K562 (cell line): Measurements from ENCODE around the gene PIAS3. TPM values are rescaled to one million over a fixed set of nuclear protein-coding genes. Genes with fewer than 3 reads are reported as not detected.
A peak's percentile ranks its signal among the peaks of the same experiment; 100 is the strongest.

Experiments
- ARID1B ChIP-seq: fragments of 450-650 bp; IDR thresholded peaks from 2 replicates; pipeline ENCODE4 v1.6.1; 2016; ENCODE audit warnings: antibody characterized with exemption, mild to moderate bottlenecking, inconsistent platforms
- ATF7 ChIP-seq: fragments of 450-650 bp; IDR thresholded peaks from 2 replicates; pipeline ENCODE4 v1.7.1; 2014; ENCODE audit warnings: mild to moderate bottlenecking, moderate library complexity
- CBFA2T3 ChIP-seq: fragments of 450-650 bp; IDR thresholded peaks from 2 replicates; pipeline ENCODE4 v1.6.1; 2017
- CEBPG ChIP-seq, 3 experiments: fragments of 200-800 bp in 1 of 3; sonication (Bioruptor generic) in 1 of 3; sonication (generic) in 1 of 3; formaldehyde crosslinking in 1 of 3; IDR thresholded peaks in 2 of 3; conservative IDR thresholded peaks in 1 of 3; 2 replicates each; pipeline versions ENCODE4 v1.6.1 to v1.8.0; 2016 to 2022; ENCODE audit warnings: missing compliant biosample characterization in 2 of 3, missing genetic modification characterization in 2 of 3, mild to moderate bottlenecking in 1 of 3, missing genetic modification reagents in 1 of 3
- CXXC5 ChIP-seq: fragments of 250-450 bp; sonication (Bioruptor Pico); IDR thresholded peaks from 2 replicates; pipeline ENCODE4 v1.8.0; 2022; ENCODE audit warnings: inconsistent platforms, mild to moderate bottlenecking, moderate library complexity
- DMBX1 ChIP-seq: fragments of 250-450 bp; sonication (Bioruptor Pico); IDR thresholded peaks from 2 replicates; pipeline ENCODE4 v1.8.0; 2022; ENCODE audit warnings: inconsistent platforms, mild to moderate bottlenecking, moderate library complexity, borderline replicate concordance
- GABPB2 ChIP-seq: fragments of 250-450 bp; sonication (Bioruptor Pico); conservative IDR thresholded peaks from 2 replicates; pipeline ENCODE4 v1.5.1; 2021; ENCODE audit warnings: mild to moderate bottlenecking
- HNRNPUL1 ChIP-seq: fragments of 200-400 bp; formaldehyde crosslinking; IDR thresholded peaks from 2 replicates; pipeline ENCODE4 v1.6.1; 2017; ENCODE audit warnings: low read length
- MIER1 ChIP-seq: fragments of 450-650 bp; IDR thresholded peaks from 2 replicates; pipeline ENCODE4 v1.6.1; 2016; ENCODE audit warnings: antibody characterized with exemption, mild to moderate bottlenecking, low read depth
- SOX6 ChIP-seq: fragments of 450-650 bp; IDR thresholded peaks from 2 replicates; pipeline ENCODE4 v1.6.1; 2014; ENCODE audit warnings: mild to moderate bottlenecking
- TCF3 ChIP-seq: sonication (generic); formaldehyde crosslinking; IDR thresholded peaks from 2 replicates; pipeline ENCODE4 v1.4.0; 2020; ENCODE audit warnings: mild to moderate bottlenecking, missing genetic modification reagents
- ZNF395 ChIP-seq: fragments of 200-800 bp; sonication (Bioruptor generic); IDR thresholded peaks from 2 replicates; pipeline ENCODE4 v1.6.1; 2017; ENCODE audit warnings: missing genetic modification characterization, missing compliant biosample characterization
- ZNF592 ChIP-seq: fragments of 450-650 bp; IDR thresholded peaks from 2 replicates; pipeline ENCODE4 v1.6.1; 2017; ENCODE audit warnings: antibody characterized with exemption, mild to moderate bottlenecking
- polyA plus RNA-seq, 8 experiments: library from polyadenylated mRNA; depleted of rRNA in 4 of 8; stranded (reverse) in 5 of 8; unstranded in 3 of 8; fragments of >200 nt; fragmentation: Nextera tagmentation in 2 of 8; fragmentation: Illumina TruSeq in 1 of 8; extraction: Ambion mirVana in 2 of 8; extraction: Trizol in 1 of 8; gene quantifications; 2 replicates each; pipeline versions ENCODE4 v1.2.1 to v1.2.3, GENCODE V29; 2011 to 2014; ENCODE audit warnings: inconsistent platforms in 1 of 8, missing spikeins in 1 of 8
- total RNA-seq, 7 experiments: library from RNA; depleted of rRNA in 6 of 7; stranded (reverse); fragments of >200 nt in 6 of 7; fragmentation: Illumina TruSeq in 2 of 7; extraction: Trizol in 2 of 7; gene quantifications; 2 replicates each; pipeline versions ENCODE4 v1.2.1 to v1.2.3, GENCODE V29; 2011 to 2021; ENCODE audit warnings: low replicate concordance in 1 of 7
- TF ChIP-seq, protein P1 (sequence below): fragments of 250-450 bp; sonication (Bioruptor Pico); IDR thresholded peaks from 2 replicates; pipeline ENCODE4 v1.4.0; 2020
- TF ChIP-seq, protein P2 (sequence below): fragments of 450-650 bp; formaldehyde crosslinking; IDR thresholded peaks from 2 replicates; pipeline ENCODE4 v1.4.0; 2022; ENCODE audit warnings: mild to moderate bottlenecking, moderate library complexity

The PIAS3 gene
- total and polyA plus RNA-seq, 9 of the 15 experiments (the other 6 are each of a cell fraction or from before 2014, with no cell fraction given) = 1.1 to 25.6 (median 7.9) TPM

GRCh38 chr1:145828367-145829026 is 30.4 kb downstream of the PIAS3 start (continued):
- TF ChIP-seq ZNF395 (CRISPR knock-in tag) (peak; percentile 46; the same call in 1 of the 2 replicates), CXXC5 (CRISPR knock-in tag) (0 out of 2 replicates have a peak, but pooled peaks have one; percentile 27), GABPB2 (CRISPR knock-in tag) (no peak), DMBX1 (CRISPR knock-in tag) (0 out of 2 replicates have a peak, but pooled peaks have one; percentile 47), CEBPG (CRISPR knock-in tag; IDR thresholded peaks at IDR 0.05) (no peak), CEBPG (tag; conservative IDR thresholded peaks at IDR 0.05 in 1 of 2, IDR thresholded peaks at IDR 0.05 in 1 of 2) (peak in 1 of 2 experiments; percentile 69; a peak in 2 of 4 replicates), ZNF592 (0 out of 2 replicates have a peak, but pooled peaks have one; percentile 30), TCF3 (CRISPR knock-in tag) (peak; percentile 66), HNRNPUL1 (no peak), ARID1B (peak; percentile 47; the same call in 1 of the 2 replicates), ATF7 (0 out of 2 replicates have a peak, but pooled peaks have one; percentile 24), CBFA2T3 (peak; percentile 34), MIER1 (no peak), SOX6 (0 out of 2 replicates have a peak, but pooled peaks have one; percentile 41)
- TF ChIP-seq, protein P1, sequence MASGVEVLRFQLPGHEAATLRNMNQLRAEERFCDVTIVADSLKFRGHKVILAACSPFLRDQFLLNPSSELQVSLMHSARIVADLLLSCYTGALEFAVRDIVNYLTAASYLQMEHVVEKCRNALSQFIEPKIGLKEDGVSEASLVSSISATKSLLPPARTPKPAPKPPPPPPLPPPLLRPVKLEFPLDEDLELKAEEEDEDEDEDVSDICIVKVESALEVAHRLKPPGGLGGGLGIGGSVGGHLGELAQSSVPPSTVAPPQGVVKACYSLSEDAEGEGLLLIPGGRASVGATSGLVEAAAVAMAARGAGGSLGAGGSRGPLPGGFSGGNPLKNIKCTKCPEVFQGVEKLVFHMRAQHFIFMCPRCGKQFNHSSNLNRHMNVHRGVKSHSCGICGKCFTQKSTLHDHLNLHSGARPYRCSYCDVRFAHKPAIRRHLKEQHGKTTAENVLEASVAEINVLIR (CRISPR knock-in tag) = no peak
- TF ChIP-seq, protein P2, sequence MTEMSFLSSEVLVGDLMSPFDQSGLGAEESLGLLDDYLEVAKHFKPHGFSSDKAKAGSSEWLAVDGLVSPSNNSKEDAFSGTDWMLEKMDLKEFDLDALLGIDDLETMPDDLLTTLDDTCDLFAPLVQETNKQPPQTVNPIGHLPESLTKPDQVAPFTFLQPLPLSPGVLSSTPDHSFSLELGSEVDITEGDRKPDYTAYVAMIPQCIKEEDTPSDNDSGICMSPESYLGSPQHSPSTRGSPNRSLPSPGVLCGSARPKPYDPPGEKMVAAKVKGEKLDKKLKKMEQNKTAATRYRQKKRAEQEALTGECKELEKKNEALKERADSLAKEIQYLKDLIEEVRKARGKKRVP = 0 out of 2 replicates have a peak, but pooled peaks have one; percentile 16
